Measurements from ENCODE around the gene HLA-E.

Gene HLA-E

DNA sequence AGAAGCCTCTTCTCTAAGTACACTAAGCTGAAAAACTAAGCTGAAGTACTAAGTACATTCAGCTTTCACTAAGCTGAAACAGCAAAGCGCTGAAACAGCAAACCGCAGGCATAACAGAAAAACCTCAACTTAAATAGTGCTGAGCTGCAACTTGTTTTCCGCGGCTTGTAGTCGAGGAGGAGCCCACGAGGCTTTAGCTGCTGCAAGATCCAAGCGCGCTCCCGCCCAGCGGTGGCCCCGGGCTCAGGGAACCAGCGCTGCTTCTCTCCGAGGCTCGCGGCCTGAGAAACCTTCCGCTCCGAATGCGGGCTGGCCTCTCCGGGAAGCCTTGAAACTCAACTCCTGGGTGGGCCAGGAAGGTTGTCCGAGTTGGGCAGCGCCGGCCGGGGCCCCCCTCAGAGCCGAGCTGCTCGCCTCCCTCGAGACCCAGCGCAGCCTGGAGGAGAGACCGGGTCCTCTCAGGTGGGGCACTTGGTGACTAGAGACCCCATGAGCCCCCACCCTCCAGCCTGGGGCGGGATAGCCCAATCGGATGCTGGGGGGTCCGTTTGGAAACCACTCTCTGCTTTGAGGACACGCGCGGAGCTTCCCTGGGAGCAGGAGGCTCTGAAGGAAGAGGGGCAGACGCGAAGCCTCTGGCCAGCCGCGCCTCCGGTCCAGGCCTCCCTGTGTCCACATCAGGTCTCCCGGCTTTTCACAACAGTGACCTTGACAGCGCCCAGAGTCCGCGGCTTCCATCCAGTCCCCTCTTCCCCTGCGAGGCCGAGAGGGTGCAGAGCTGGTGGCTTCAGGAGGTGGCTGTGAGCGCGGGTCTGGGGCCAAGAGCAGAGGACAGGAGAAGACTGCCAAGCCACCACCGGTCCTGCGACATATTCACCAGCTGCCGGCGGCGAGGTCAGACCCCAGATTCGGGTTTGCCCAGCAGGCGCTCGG, 38.1 kb upstream of the HLA-E start:
- peak; percentile 29 to 90 for DNase-seq (ENCODE audit: low read depth in 1 of 2, low spot score in 1 of 2)
- Histone ChIP-seq H3K27ac (replicated peaks) (no peak overlapping the region), H3K27me3 (ENCODE audit: insufficient read depth, poor library complexity, severe bottlenecking) (peaks cover 70% of the 10 kb centered on the region), H3K4me3 (replicated peaks; ENCODE audit: insufficient read depth, low read length) (peak overlapping the region; percentile 2; the same call in 1 of the 2 replicates)
- TF ChIP-seq, protein P1, sequence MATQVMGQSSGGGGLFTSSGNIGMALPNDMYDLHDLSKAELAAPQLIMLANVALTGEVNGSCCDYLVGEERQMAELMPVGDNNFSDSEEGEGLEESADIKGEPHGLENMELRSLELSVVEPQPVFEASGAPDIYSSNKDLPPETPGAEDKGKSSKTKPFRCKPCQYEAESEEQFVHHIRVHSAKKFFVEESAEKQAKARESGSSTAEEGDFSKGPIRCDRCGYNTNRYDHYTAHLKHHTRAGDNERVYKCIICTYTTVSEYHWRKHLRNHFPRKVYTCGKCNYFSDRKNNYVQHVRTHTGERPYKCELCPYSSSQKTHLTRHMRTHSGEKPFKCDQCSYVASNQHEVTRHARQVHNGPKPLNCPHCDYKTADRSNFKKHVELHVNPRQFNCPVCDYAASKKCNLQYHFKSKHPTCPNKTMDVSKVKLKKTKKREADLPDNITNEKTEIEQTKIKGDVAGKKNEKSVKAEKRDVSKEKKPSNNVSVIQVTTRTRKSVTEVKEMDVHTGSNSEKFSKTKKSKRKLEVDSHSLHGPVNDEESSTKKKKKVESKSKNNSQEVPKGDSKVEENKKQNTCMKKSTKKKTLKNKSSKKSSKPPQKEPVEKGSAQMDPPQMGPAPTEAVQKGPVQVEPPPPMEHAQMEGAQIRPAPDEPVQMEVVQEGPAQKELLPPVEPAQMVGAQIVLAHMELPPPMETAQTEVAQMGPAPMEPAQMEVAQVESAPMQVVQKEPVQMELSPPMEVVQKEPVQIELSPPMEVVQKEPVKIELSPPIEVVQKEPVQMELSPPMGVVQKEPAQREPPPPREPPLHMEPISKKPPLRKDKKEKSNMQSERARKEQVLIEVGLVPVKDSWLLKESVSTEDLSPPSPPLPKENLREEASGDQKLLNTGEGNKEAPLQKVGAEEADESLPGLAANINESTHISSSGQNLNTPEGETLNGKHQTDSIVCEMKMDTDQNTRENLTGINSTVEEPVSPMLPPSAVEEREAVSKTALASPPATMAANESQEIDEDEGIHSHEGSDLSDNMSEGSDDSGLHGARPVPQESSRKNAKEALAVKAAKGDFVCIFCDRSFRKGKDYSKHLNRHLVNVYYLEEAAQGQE (IDR thresholded peaks at IDR 0.05; ENCODE audit: insufficient replicate concordance, low read depth) = no peak
- TF ChIP-seq SPI1 (IDR thresholded peaks at IDR 0.05; ENCODE audit: borderline replicate concordance, low read depth) (peak; percentile 78; the same call in 1 of the 2 replicates), POLR2AphosphoS5 (IDR thresholded peaks at IDR 0.05; ENCODE audit: low read depth) (peak; percentile 83), GABPA (IDR thresholded peaks at IDR 0.05; ENCODE audit: low read depth) (0 out of 2 replicates have a peak, but pooled peaks have one; percentile 50)
- TF ChIP-seq, protein P2, sequence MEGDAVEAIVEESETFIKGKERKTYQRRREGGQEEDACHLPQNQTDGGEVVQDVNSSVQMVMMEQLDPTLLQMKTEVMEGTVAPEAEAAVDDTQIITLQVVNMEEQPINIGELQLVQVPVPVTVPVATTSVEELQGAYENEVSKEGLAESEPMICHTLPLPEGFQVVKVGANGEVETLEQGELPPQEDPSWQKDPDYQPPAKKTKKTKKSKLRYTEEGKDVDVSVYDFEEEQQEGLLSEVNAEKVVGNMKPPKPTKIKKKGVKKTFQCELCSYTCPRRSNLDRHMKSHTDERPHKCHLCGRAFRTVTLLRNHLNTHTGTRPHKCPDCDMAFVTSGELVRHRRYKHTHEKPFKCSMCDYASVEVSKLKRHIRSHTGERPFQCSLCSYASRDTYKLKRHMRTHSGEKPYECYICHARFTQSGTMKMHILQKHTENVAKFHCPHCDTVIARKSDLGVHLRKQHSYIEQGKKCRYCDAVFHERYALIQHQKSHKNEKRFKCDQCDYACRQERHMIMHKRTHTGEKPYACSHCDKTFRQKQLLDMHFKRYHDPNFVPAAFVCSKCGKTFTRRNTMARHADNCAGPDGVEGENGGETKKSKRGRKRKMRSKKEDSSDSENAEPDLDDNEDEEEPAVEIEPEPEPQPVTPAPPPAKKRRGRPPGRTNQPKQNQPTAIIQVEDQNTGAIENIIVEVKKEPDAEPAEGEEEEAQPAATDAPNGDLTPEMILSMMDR (IDR thresholded peaks at IDR 0.05; ENCODE audit: insufficient read depth, low read length) = no peak

DNA sequence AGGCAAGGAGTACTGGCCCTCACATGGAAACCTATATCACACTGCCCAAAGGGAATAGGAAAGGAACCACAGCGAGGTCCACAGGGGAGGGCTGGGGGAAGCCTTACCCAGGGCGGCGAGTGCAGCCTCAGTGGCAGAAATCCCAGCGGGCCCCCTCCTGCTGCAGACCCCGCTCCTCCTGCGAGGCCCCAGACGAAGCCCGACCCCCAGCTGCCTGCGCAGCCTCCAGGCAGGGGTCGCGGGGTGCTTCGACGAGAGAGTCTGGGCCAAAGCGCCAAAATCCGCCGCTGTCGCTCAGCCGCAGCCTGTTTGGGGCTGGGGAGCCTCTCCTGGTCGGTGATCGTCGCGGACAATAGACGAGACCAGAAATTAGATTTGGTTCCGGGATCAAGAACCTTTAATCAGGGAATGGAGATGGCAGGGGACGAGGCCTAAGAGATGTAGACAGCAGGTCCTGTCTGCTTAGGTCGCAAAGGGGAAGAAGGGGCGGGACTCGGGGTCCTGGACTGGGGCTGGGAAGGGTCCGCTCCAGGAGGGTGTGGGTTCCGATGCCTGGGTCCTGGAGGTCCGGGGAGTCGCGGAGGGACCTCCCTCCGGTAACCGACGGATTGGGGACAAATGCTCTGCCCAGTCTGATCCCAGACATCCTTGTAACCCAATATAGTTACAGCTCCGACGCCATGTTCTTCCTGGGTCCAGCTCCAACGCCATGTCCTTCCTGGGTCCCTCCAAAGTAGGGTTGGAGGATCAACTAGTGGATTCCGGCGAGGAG, 36.4 kb upstream of the HLA-E start:
- peaks cover 69% of the 10 kb centered on the region for H3K27me3 ChIP-seq (ENCODE audit: insufficient read depth, poor library complexity, severe bottlenecking)
- no peak overlapping the region for H3K4me3 ChIP-seq (replicated peaks; ENCODE audit: insufficient read depth, low read length)
- no peak for DNase-seq (ENCODE audit: low read depth in 1 of 2, low spot score in 1 of 2)
- TF ChIP-seq, protein P1 (IDR thresholded peaks at IDR 0.05; ENCODE audit: insufficient replicate concordance, low read depth) = no peak
- TF ChIP-seq SPI1 (IDR thresholded peaks at IDR 0.05; ENCODE audit: borderline replicate concordance, low read depth) = no peak
- no peak for TF ChIP-seq GABPA (IDR thresholded peaks at IDR 0.05; ENCODE audit: low read depth)
- TF ChIP-seq, protein P2 (IDR thresholded peaks at IDR 0.05; ENCODE audit: insufficient read depth, low read length) = no peak
- no peak for TF ChIP-seq POLR2AphosphoS5 (IDR thresholded peaks at IDR 0.05; ENCODE audit: low read depth)
- no peak overlapping the region for H3K27ac ChIP-seq (replicated peaks)

DNA sequence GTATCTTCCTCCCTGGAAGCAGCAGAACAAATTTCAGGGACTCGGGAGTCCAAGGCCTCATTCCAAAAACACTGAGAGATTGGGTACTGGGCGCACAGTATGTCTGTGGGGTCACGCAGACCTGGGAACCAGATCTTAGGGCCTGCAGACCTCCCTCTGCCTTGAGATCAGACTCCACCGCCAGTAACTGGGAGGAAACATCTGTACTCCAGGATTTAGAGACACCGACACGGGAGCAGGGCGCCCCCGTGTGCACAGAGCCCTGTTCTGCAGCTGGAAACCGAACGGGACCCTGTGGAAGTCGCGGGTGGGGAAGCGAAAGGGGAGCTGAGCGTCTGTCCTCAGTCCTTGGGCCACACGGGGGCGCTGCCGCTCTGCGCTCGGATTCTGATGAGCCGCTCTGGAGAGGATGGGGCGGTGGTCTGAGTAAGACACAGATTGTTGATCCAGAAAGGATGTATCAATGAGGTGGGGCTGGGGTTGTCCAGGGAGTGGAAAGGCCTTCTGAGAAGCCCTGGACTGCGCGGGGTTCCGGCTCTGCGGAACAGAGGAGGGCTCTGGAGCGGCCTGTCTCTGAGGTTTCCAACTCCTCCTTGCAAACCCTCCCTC, 35.7 kb upstream of the HLA-E start:
- Histone ChIP-seq H3K27ac (replicated peaks) (no peak overlapping the region), H3K27me3 (ENCODE audit: insufficient read depth, poor library complexity, severe bottlenecking) (peaks cover 68% of the 10 kb centered on the region), H3K4me3 (replicated peaks; ENCODE audit: insufficient read depth, low read length) (no peak overlapping the region)
- TF ChIP-seq, protein P2 (IDR thresholded peaks at IDR 0.05; ENCODE audit: insufficient read depth, low read length) = peak; percentile 90
- TF ChIP-seq SPI1 (IDR thresholded peaks at IDR 0.05; ENCODE audit: borderline replicate concordance, low read depth) = peak; percentile 28; the same call in 1 of the 2 replicates
- TF ChIP-seq POLR2AphosphoS5 (IDR thresholded peaks at IDR 0.05; ENCODE audit: low read depth) = no peak
- DNase-seq (ENCODE audit: low read depth in 1 of 2, low spot score in 1 of 2) = peak; percentile 68 to 81

All from HL-60 (cell line).